OCI-LY7 (cell line): ENCODE data around the gene KNL1. TPM values are rescaled to one million over a fixed set of nuclear protein-coding genes. Genes with fewer than 3 reads are reported as not detected.

Experiments
- BruUV-seq: library from RNA; stranded (reverse); fragments of 400-500 nt; replicated peaks from 2 replicates; lab custom pipeline; 2021; lab: Mats Ljungman, UMichigan
- CTCF ChIA-PET: fragments of 300-600 bp; sonication (Branson Sonifier 250); formaldehyde crosslinking; loops from one replicate; lab custom pipeline; 2022; ENCODE audit warnings: antibody characterized with exemption; ENCODE audit not compliant: unreplicated experiment; lab: Charles Lee
- POLR2A ChIA-PET: fragments of 300-600 bp; sonication (Branson Sonifier 250); formaldehyde crosslinking; loops from one replicate; lab custom pipeline; 2022; ENCODE audit warnings: antibody characterized with exemption; lab: Charles Lee
- DNase-seq: peaks from one replicate; pipeline ENCODE4 v3.0.0-alpha.2; 2015; ENCODE audit warnings: low spot score
- H2AFZ ChIP-seq: fragments of 200-600 bp; sonication (generic), shearing (Covaris generic); 2 replicates; pipeline ENCODE4 v1.6.1; 2014; ENCODE audit warnings: mild to moderate bottlenecking, antibody characterized with exemption, low read length, moderate library complexity
- H3K27ac ChIP-seq: fragments of 200-600 bp; sonication (generic); 2 replicates; pipeline ENCODE4 v1.5.1; 2014; ENCODE audit warnings: mixed run types, low read depth, mild to moderate bottlenecking, moderate library complexity, low read length, inconsistent platforms; ENCODE audit not compliant: poor library complexity, severe bottlenecking
- H3K36me3 ChIP-seq: fragments of 200-600 bp; sonication (generic); 2 replicates; pipeline ENCODE4 v1.6.1; 2014; ENCODE audit warnings: mild to moderate bottlenecking, antibody characterized with exemption, low read length, moderate library complexity, mixed read lengths; ENCODE audit not compliant: insufficient read depth
- H3K4me1 ChIP-seq: fragments of 200-600 bp; sonication (generic); 2 replicates; pipeline ENCODE4 v1.5.1; 2014; ENCODE audit warnings: mild to moderate bottlenecking, low read length; ENCODE audit not compliant: insufficient read depth, poor library complexity, severe bottlenecking
- H3K4me2 ChIP-seq: fragments of 200-600 bp; sonication (generic); 2 replicates; pipeline ENCODE4 v1.6.1; 2014; ENCODE audit warnings: mild to moderate bottlenecking, low read length
- H3K4me3 ChIP-seq: fragments of 200-600 bp; sonication (generic); 2 replicates; pipeline ENCODE4 v1.5.1; 2014; ENCODE audit warnings: mild to moderate bottlenecking, low read depth, low read length; ENCODE audit not compliant: poor library complexity, severe bottlenecking
- H3K79me2 ChIP-seq: fragments of 200-600 bp; sonication (generic); 2 replicates; pipeline ENCODE4 v1.6.1; 2016; ENCODE audit warnings: low read depth, mild to moderate bottlenecking, low read length, moderate library complexity, mixed read lengths; ENCODE audit not compliant: insufficient read depth
- H3K9me2 ChIP-seq: fragments of 200-600 bp; sonication (generic); 2 replicates; pipeline ENCODE4 v1.6.1; 2016; ENCODE audit warnings: mild to moderate bottlenecking, low read length, mixed read lengths; ENCODE audit not compliant: insufficient read depth
- H3K9me3 ChIP-seq: fragments of 200-600 bp; sonication (generic); 2 replicates; pipeline ENCODE4 v1.6.1; 2014; ENCODE audit warnings: mild to moderate bottlenecking, mixed run types, low read length, mixed read lengths
- H4K20me1 ChIP-seq: fragments of 200-600 bp; sonication (generic); 2 replicates; pipeline ENCODE4 v1.6.1; 2014; ENCODE audit warnings: mild to moderate bottlenecking, antibody characterized with exemption, low read length, moderate library complexity, mixed read lengths; ENCODE audit not compliant: insufficient read depth
- EZH2phosphoT487 ChIP-seq: fragments of 200-600 bp; sonication (generic); IDR thresholded peaks from 2 replicates; pipeline ENCODE4 v1.6.1; 2018; ENCODE audit warnings: low read depth, borderline replicate concordance, mild to moderate bottlenecking, mixed run types, antibody characterized with exemption, low read length, moderate library complexity, mixed read lengths
- intact Hi-C: fragments of 100-400 bp; cut with micrococcal nuclease; formaldehyde crosslinking; loops from one replicate; pipeline ENCODE4 v1.10.0; 2022; ENCODE audit not compliant: unreplicated experiment
- total RNA-seq, 2 experiments: library from RNA; depleted of rRNA in 1 of 2; stranded (reverse); fragments of >200 nt in 1 of 2; shearing (Covaris generic) in 1 of 2; gene quantifications; 2 replicates each; pipeline ENCODE4 v1.2.3, GENCODE V29; 2014 to 2022
- TF ChIP-seq, protein P1 (sequence below): fragments of 200-600 bp; sonication (generic); conservative IDR thresholded peaks from 2 replicates; pipeline ENCODE4 v1.5.1; 2014; ENCODE audit warnings: mild to moderate bottlenecking, antibody characterized with exemption, low read length, moderate library complexity, mixed read lengths

The KNL1 gene
- total RNA-seq, 2 experiments from 2014 or later, result 51.3 to 58.7 TPM

DNA sequence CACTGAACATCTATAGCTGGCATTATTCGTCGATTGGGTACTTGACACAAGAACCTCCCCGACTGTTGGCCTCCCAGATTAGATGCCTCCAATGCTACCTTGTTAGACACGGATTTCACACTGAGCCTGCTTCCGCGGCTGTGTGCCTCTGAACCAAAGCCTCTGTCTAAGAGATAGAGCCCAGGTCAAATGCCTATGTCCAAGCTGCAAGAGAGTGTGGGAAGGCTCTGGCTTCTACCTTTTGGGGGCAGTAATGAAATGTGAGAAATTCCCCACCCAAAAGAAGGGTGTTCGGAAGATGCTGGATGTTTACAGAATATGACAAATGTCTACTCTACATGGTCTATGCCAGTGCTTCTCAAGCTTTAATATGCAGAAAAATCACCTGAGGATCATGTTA, 26.9 kb upstream of the KNL1 start:
- no TSS peak for BruUV-seq
- POLR2A ChIA-PET, result interaction anchor here (0.6 to 0.9 kb wide), 7 partner anchors 11 to 128 kb away, joined by 3 to 5 read pairs (median 4); partner anchors contain the start of gene RAD51
- no peak for TF ChIP-seq EZH2phosphoT487
- TF ChIP-seq, protein P1, sequence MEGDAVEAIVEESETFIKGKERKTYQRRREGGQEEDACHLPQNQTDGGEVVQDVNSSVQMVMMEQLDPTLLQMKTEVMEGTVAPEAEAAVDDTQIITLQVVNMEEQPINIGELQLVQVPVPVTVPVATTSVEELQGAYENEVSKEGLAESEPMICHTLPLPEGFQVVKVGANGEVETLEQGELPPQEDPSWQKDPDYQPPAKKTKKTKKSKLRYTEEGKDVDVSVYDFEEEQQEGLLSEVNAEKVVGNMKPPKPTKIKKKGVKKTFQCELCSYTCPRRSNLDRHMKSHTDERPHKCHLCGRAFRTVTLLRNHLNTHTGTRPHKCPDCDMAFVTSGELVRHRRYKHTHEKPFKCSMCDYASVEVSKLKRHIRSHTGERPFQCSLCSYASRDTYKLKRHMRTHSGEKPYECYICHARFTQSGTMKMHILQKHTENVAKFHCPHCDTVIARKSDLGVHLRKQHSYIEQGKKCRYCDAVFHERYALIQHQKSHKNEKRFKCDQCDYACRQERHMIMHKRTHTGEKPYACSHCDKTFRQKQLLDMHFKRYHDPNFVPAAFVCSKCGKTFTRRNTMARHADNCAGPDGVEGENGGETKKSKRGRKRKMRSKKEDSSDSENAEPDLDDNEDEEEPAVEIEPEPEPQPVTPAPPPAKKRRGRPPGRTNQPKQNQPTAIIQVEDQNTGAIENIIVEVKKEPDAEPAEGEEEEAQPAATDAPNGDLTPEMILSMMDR, result peak; percentile 84
- Histone ChIP-seq H3K36me3 (peaks cover 9% of the 10 kb centered on the region; the same call in 1 of the 2 replicates), H2AFZ (peak overlapping the region; percentile 66), H3K4me3 (no peak overlapping the region), H3K27ac (no peak overlapping the region), H3K79me2 (peaks cover 34% of the 10 kb centered on the region), H3K4me2 (peak overlapping the region; percentile 39), H3K4me1 (peaks cover 56% of the 10 kb centered on the region), H3K9me2 (no peaks in the 10 kb centered on the region), H3K9me3 (no peaks in the 10 kb centered on the region), H4K20me1 (peaks cover 10% of the 10 kb centered on the region; the same call in 1 of the 2 replicates)
- intact Hi-C loops, result loop anchor here (5.0 to 10.0 kb wide), 3 partner anchors 215 to 768 kb away; partner anchors contain the start of genes NUSAP1, OIP5 and VPS18
- DNase-seq, result peak; percentile 71
- CTCF ChIA-PET, result no interaction called here

DNA sequence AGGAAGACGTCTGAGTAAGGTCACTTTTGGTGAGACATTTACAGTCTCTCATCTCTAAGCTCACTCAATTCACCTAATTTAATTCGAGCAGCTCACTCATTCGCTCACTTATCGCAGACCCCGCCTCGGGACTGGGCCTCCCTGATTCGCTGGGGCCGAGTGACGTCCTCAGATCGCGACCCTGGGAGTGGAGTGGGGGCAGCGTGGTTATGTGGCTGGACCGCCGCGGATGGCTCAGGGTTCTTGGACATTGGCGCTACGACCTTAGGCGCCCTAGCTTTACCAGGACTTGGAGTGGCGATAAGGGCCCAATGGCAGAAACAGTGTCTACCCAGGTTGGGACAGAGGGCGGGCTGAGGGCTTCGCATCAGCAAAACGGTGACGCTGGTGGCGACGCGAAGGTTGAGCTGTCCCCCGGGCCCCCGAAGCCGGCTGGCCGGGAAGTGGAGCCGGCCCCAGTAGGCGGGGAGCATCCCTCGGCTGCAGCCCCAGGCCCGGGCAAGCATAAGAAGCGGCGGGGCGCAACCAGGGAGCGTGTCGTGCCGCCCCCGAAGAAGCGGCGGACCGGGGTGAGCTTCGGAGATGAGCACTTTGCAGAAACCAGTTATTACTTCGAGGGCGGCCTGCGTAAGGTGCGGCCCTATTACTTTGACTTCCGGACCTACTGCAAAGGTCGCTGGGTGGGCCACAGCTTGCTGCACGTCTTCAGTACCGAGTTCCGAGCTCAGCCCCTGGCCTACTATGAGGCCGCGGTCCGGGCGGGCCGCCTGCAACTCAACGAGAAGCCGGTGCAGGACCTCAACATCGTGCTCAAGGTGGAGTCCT, 24.7 kb upstream of the KNL1 start, which contains the start of gene RPUSD2:
Gene RPUSD2, plus strand, starts transcription at position 171 of the 825 bp plus-strand sequence. Its CDS starts 39 bp downstream, at position 210.
- BruUV-seq, result no TSS peak
- peaks cover 29% of the 10 kb centered on the region for H3K79me2 ChIP-seq
- H3K36me3 ChIP-seq, result peaks cover 28% of the 10 kb centered on the region
- ChIA-PET CTCF (interaction anchor here (0.8 to 1.0 kb wide), 4 partner anchors 20 to 288 kb away, joined by 3 to 6 read pairs (median 4); partner anchors contain the start of gene RAD51), POLR2A (interaction anchor here (0.6 to 1.7 kb wide), 13 partner anchors 8 to 401 kb away, joined by 3 to 12 read pairs (median 4); partner anchors contain the start of genes C15orf62 and RAD51)
- peaks cover 10% of the 10 kb centered on the region; the same call in 1 of the 2 replicates for H4K20me1 ChIP-seq
- H3K9me3 ChIP-seq, result no peaks in the 10 kb centered on the region
- H3K4me2 ChIP-seq, result peak within 1 kb of the TSS; percentile 85
- intact Hi-C loops, result loop anchor here (2.0 to 10.0 kb wide), 4 partner anchors 25 to 765 kb away; partner anchors contain the start of genes KNL1, NUSAP1, OIP5 and VPS18
- peak; percentile 93 for DNase-seq
- H2AFZ ChIP-seq, result peak within 1 kb of the TSS; percentile 92
- H3K4me1 ChIP-seq, result peaks cover 51% of the 10 kb centered on the region
- H3K27ac ChIP-seq, result peak within 1 kb of the TSS; percentile 17
- TF ChIP-seq EZH2phosphoT487, result no peak
- TF ChIP-seq, protein P1, result no peak
- no peaks in the 10 kb centered on the region for H3K9me2 ChIP-seq
- H3K4me3 ChIP-seq, result peak within 1 kb of the TSS; percentile 91
